Measurements from ENCODE around the gene TRIP10. TPM values are rescaled to one million over a fixed set of nuclear protein-coding genes. Genes with fewer than 3 reads are reported as not detected.
A peak's percentile ranks its signal among the peaks of the same experiment; 100 is the strongest.

Gene TRIP10
- total and polyA plus RNA-seq, 10 of the 15 experiments (the other 5 are each of a cell fraction or from before 2014, with no cell fraction given) = 0.79 to 54.5 (median 32.5) TPM

- intact Hi-C loops (cut with micrococcal nuclease; ENCODE audit: unreplicated experiment) (loop anchor here (1.0 to 2.0 kb wide), 2 partner anchors 29 to 90 kb away; no protein-coding TSS in a partner anchor), in situ Hi-C loops (cut with MboI) (no loop called here)
- Histone ChIP-seq H2AFZ (ENCODE audit: control insufficient read depth, low read depth, low read length) (peak overlapping the region; percentile 28), H3K27ac (ENCODE audit: control insufficient read depth, insufficient read depth) (peak overlapping the region; percentile 94), H3K4me2 (ENCODE audit: control insufficient read depth, insufficient read depth) (peak overlapping the region; percentile 83), H3K4me3 (peak overlapping the region; percentile 96), H3K27me3 (replicated peaks in 1 of 2; ENCODE audit: control insufficient read depth in 2 of 2, insufficient read depth in 2 of 2, low read length in 1 of 2) (no peaks in the 10 kb centered on the region), H4K20me1 (ENCODE audit: control insufficient read depth, insufficient read depth) (no peaks in the 10 kb centered on the region), H3K79me2 (ENCODE audit: control insufficient read depth, insufficient read depth, low read length) (peaks cover 46% of the 10 kb centered on the region), H3K9me3 (replicated peaks; ENCODE audit: control insufficient read depth, insufficient read depth, low read length) (no peaks in the 10 kb centered on the region; the same call in 2 of the 3 replicates), H3K36me3 (ENCODE audit: control insufficient read depth in 2 of 2, insufficient read depth in 2 of 2, low read length in 1 of 2) (no peaks in the 10 kb centered on the region), H3K9ac (ENCODE audit: control insufficient read depth, insufficient read depth, low read length) (peak overlapping the region; percentile 92), H3K4me1 (ENCODE audit: control insufficient read depth, insufficient read depth, low read length) (peaks cover 26% of the 10 kb centered on the region)
- FAIRE-seq (no peak), DNase-seq (ENCODE audit: low read depth, low spot score) (no peak), ATAC-seq (no peak)
- ChIA-PET POLR2A (interaction anchor here (0.5 to 4.3 kb wide), 20 partner anchors 9 to 400 kb away, joined by 3 to 72 read pairs (median 4); partner anchors contain the start of genes ALKBH7, DENND1C and GPR108), SMC1A (ENCODE audit: uncharacterized antibody, unreplicated experiment) (interaction anchor here (0.6 to 5.0 kb wide), 16 partner anchors 9 to 256 kb away, joined by 3 to 36 read pairs (median 4); partner anchors contain the start of gene GPR108), CTCF (interaction anchor here (1.0 to 7.3 kb wide), 13 partner anchors 18 to 171 kb away, joined by 3 to 79 read pairs (median 5); partner anchors contain the start of gene GPR108), RAD21 (ENCODE audit: unreplicated experiment) (interaction anchor here (0.5 to 8.3 kb wide), 21 partner anchors 9 to 400 kb away, joined by 3 to 98 read pairs (median 3); partner anchors contain the start of genes ALKBH7, GPR108 and ZNF557)
- BruUV-seq (replicated peaks) = TSS peak; percentile 55
- TF ChIP-seq ZNF24 (IDR thresholded peaks at IDR 0.05) = no peak
- no peak for TF ChIP-seq NR2C2 (IDR thresholded peaks at IDR 0.05; ENCODE audit: borderline replicate concordance, control insufficient read depth, insufficient read length, low read depth)
- TF ChIP-seq NFYB (IDR thresholded peaks at IDR 0.05; ENCODE audit: insufficient read depth, low read depth, low read length) = 0 out of 2 replicates have a peak, but pooled peaks have one; percentile 39
- peak; percentile 57 for TF ChIP-seq NKRF (conservative IDR thresholded peaks at IDR 0.05)
- peak; percentile 69 for TF ChIP-seq LARP7 (IDR thresholded peaks at IDR 0.05)
- WGBS (ENCODE audit: insufficient coverage, insufficient replicate concordance, low lambda C conversion rate, missing lambda C conversion rate) = under 1% methylated on average over 14 of the region's 14 CpGs
These were observed 33.4 kb downstream of the TRIP10 start for GRCh38 chr19:6772866-6773322.

All from GM12878 (cell line).